Neural crest cell (in vitro differentiated cells): ENCODE measurements around the gene BMP15. TPM values are rescaled to one million over a fixed set of nuclear protein-coding genes. Genes with fewer than 3 reads are reported as not detected.

Experiments
- DNase-seq: peaks from one replicate; pipeline ENCODE4 v3.0.0; 2021; ENCODE audit warnings: low read depth, mixed read lengths, low spot score
- H3K27ac Mint-ChIP-seq: one replicate; pipeline ENCODE4 v1.8.0; 2021; ENCODE audit warnings: mild to moderate bottlenecking, mixed read lengths; ENCODE audit not compliant: unreplicated experiment
- H3K27me3 Mint-ChIP-seq: 2 replicates; pipeline ENCODE4 v1.8.0; 2021; ENCODE audit warnings: low read depth, mild to moderate bottlenecking, mixed read lengths
- H3K36me3 Mint-ChIP-seq: 2 replicates; pipeline ENCODE4 v1.8.0; 2021; ENCODE audit warnings: low read depth, mild to moderate bottlenecking, mixed read lengths
- H3K4me1 Mint-ChIP-seq: 2 replicates; pipeline ENCODE4 v1.8.0; 2021; ENCODE audit warnings: mixed read lengths
- H3K4me3 Mint-ChIP-seq: one replicate; pipeline ENCODE4 v1.8.0; 2021; ENCODE audit warnings: mild to moderate bottlenecking, mixed read lengths
- H3K9me3 Mint-ChIP-seq: 2 replicates; pipeline ENCODE4 v1.8.0; 2021; ENCODE audit warnings: mixed read lengths
- total RNA-seq: library from RNA; stranded (reverse); gene quantifications from 2 replicates; pipeline ENCODE4 v1.2.1, GENCODE V29; 2021
- TF ChIP-seq, protein P1 (sequence below): fragments of 200-600 bp; sonication (generic); conservative IDR thresholded peaks from 2 replicates; pipeline ENCODE4 v1.5.0; 2021; ENCODE audit warnings: antibody characterized with exemption, mild to moderate bottlenecking

The BMP15 gene
- total RNA-seq, 1 donor from 2014 or later, result not detected

DNA sequence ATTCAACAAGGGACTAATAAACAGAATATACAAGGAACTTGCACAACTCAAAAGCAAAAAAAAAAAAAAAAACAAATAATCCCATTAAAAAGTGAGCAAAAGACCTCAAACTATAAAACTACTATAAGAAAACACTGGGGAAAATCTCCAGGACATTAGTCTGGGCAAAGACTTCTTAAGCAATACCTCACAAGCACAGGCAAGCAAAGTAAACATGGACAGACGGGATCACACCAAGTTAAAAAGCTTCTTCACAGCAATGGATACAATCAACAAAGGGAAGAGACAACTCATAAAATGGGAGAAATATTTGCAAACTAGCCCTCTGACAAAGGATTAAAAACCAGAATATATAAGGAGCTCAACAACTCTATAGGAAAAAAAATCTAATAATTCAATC is 17.1 kb upstream of the BMP15 start:
- Mint-ChIP-seq H3K27ac (no peak overlapping the region), H3K27me3 (no peaks in the 10 kb centered on the region), H3K4me1 (no peaks in the 10 kb centered on the region), H3K9me3 (peaks cover 14% of the 10 kb centered on the region), H3K4me3 (no peak overlapping the region), H3K36me3 (no peaks in the 10 kb centered on the region)
- TF ChIP-seq, protein P1, sequence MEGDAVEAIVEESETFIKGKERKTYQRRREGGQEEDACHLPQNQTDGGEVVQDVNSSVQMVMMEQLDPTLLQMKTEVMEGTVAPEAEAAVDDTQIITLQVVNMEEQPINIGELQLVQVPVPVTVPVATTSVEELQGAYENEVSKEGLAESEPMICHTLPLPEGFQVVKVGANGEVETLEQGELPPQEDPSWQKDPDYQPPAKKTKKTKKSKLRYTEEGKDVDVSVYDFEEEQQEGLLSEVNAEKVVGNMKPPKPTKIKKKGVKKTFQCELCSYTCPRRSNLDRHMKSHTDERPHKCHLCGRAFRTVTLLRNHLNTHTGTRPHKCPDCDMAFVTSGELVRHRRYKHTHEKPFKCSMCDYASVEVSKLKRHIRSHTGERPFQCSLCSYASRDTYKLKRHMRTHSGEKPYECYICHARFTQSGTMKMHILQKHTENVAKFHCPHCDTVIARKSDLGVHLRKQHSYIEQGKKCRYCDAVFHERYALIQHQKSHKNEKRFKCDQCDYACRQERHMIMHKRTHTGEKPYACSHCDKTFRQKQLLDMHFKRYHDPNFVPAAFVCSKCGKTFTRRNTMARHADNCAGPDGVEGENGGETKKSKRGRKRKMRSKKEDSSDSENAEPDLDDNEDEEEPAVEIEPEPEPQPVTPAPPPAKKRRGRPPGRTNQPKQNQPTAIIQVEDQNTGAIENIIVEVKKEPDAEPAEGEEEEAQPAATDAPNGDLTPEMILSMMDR, result no peak
- DNase-seq, result no peak

DNA sequence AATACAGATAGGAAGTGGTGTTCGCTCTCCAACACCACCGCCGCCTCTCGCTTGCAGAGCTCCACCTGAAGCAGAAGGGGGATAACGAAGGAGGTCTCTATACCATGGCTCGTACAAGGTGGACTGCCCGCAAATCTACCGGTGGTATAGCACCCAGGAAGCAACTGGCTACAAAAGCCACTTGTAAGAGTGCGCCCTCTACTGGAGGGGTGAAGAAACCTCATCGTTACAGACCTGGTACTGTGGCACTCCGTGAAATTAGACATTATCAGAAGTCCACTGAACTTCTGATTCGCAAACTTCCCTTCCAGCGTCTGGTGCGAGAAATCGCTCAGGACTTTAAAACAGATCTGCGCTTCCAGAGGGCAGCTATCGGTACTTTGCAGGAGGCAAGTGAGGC is 5.2 kb upstream of the BMP15 start:
- TF ChIP-seq, protein P1, result peak; percentile 52
- Mint-ChIP-seq H3K27me3 (peaks cover 5% of the 10 kb centered on the region), H3K4me1 (no peaks in the 10 kb centered on the region), H3K9me3 (peaks cover 2% of the 10 kb centered on the region), H3K36me3 (no peaks in the 10 kb centered on the region), H3K4me3 (no peak overlapping the region), H3K27ac (no peak overlapping the region)
- DNase-seq, result no peak

DNA sequence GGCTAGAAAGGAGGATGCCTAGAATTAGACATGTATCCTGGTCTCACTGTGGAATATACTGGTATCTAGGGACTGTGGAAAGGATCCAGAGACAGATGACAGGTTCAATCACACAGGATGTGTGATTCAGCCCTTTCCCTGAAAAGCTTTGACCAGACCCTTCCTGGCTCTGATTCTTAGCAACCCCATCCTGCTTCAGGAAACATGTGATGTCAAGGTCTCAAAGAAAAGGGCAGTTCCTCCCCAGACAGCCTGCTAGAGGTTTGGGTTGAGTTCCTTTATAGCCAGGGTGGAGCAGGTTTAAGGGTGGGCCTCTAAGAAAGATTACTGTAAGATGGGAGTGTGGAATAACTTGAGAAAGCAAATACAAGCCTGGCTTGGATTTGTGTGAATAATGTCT is 3.0 kb downstream of the BMP15 start:
- DNase-seq, result no peak
- no peaks in the 10 kb centered on the region for H3K4me1 Mint-ChIP-seq
- TF ChIP-seq, protein P1, result no peak
- H3K27ac Mint-ChIP-seq, result no peak overlapping the region
- H3K9me3 Mint-ChIP-seq, result no peaks in the 10 kb centered on the region
- no peaks in the 10 kb centered on the region for H3K27me3 Mint-ChIP-seq
- no peak overlapping the region for H3K4me3 Mint-ChIP-seq
- H3K36me3 Mint-ChIP-seq, result no peaks in the 10 kb centered on the region

DNA sequence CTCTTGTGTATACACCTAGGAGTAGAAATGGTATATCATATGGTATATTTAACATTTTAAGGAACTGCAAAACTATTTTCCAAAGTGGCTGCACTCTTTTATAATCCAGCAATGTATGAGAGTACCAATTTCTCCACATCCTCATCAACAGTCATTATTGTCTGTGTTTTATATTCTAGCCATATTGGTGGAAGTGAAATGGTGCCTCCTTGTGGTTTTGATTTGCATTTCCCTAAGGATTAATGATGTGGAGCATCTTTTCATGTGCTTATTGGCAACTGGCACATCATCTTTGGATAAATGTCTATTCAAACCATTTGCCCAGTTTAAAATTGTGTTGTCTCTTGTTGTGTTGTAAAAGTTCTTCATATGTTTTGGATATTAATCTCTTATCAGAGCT is 9.6 kb downstream of the BMP15 start:
- H3K9me3 Mint-ChIP-seq, result peaks cover 10% of the 10 kb centered on the region
- no peaks in the 10 kb centered on the region for H3K27me3 Mint-ChIP-seq
- DNase-seq, result no peak
- H3K27ac Mint-ChIP-seq, result no peak overlapping the region
- H3K36me3 Mint-ChIP-seq, result peaks cover 4% of the 10 kb centered on the region
- no peak overlapping the region for H3K4me3 Mint-ChIP-seq
- H3K4me1 Mint-ChIP-seq, result no peaks in the 10 kb centered on the region
- TF ChIP-seq, protein P1, result peak; percentile 60

DNA sequence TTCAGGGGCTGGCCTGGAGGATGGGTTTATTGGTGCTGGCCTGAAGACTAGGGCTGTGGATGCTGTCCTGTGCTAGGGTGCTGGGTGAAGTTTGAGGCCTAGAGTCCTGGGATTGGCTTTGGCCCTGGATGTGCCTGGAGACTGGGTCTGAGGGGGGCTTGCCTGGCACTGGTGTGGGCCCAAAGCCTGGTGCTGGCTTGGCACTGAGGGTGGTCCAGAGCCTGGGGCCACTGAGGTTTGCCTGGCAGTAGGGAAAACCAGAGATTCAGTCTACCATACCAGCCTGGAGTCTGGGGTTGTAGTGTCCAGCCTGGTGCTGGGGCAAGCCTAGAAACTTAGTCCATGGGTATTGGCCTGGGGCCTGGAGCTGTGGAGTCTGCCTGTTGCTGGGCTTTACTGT is 16.6 kb downstream of the BMP15 start:
- Mint-ChIP-seq H3K36me3 (peaks cover 7% of the 10 kb centered on the region), H3K4me3 (no peak overlapping the region), H3K27ac (no peak overlapping the region), H3K9me3 (peaks cover 12% of the 10 kb centered on the region), H3K27me3 (no peaks in the 10 kb centered on the region), H3K4me1 (no peaks in the 10 kb centered on the region)
- TF ChIP-seq, protein P1, result no peak
- DNase-seq, result no peak

DNA sequence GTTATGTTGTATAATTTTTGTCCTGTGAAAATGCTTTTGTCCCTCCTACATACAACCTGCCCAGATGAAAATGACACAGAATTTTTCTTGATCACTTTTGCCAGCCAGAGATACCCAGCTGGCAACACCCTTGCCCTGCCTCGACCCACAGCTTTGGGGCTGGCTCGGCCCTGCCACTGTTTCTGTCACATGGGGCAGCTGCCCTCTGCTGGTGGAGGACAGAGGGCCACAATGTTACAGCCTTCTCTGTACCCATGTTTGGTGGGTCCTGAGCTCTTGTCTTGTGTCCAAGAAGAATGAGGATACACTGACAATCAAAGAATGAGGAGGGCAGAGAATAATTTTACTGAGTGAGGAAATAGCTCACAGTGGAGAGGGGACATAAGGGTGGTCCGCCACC is 31.1 kb downstream of the BMP15 start:
- H3K4me3 Mint-ChIP-seq, result no peak overlapping the region
- TF ChIP-seq, protein P1, result peak; percentile 34
- peaks cover 3% of the 10 kb centered on the region for H3K9me3 Mint-ChIP-seq
- no peak overlapping the region for H3K27ac Mint-ChIP-seq
- no peaks in the 10 kb centered on the region for H3K36me3 Mint-ChIP-seq
- DNase-seq, result no peak
- H3K27me3 Mint-ChIP-seq, result no peaks in the 10 kb centered on the region
- no peaks in the 10 kb centered on the region for H3K4me1 Mint-ChIP-seq
